BE2C (cell line): ENCODE data around the gene POLR2I.

Experiments used
- DNase-seq: peaks from one replicate; pipeline ENCODE4 v3.0.0-alpha.2; 2020
- H3K27me3 ChIP-seq: fragments of 250-450 bp; sonication (Bioruptor Pico); 2 replicates; pipeline ENCODE4 v1.5.1; 2020; ENCODE audit warnings: mild to moderate bottlenecking
- H3K36me3 ChIP-seq: fragments of 250-450 bp; sonication (Bioruptor Pico); 2 replicates; pipeline ENCODE4 v1.5.1; 2020; ENCODE audit warnings: mild to moderate bottlenecking
- H3K4me1 ChIP-seq: fragments of 250-450 bp; sonication (Bioruptor Pico); 2 replicates; pipeline ENCODE4 v1.5.1; 2020
- H3K4me3 ChIP-seq: 2 replicates; pipeline ENCODE4 v1.5.1; 2011; ENCODE audit warnings: low read depth, low read length
- H3K9me3 ChIP-seq: fragments of 250-450 bp; sonication (Bioruptor Pico); 2 replicates; pipeline ENCODE4 v1.5.1; 2020
- CTCF ChIP-seq: IDR thresholded peaks from 2 replicates; pipeline ENCODE4 v1.5.1; 2012; ENCODE audit warnings: mild to moderate bottlenecking, low read depth, low read length

The POLR2I gene

GRCh38 chr19:36097036-36097435, 17.6 kb downstream of the POLR2I start:
- no peak for DNase-seq
- no peaks in the 10 kb centered on the region for H3K9me3 ChIP-seq
- H3K27me3 ChIP-seq: no peaks in the 10 kb centered on the region
- H3K4me1 ChIP-seq: no peaks in the 10 kb centered on the region
- TF ChIP-seq CTCF: no peak
- peaks cover 61% of the 10 kb centered on the region for H3K36me3 ChIP-seq
- no peak overlapping the region for H3K4me3 ChIP-seq

GRCh38 chr19:36093687-36094086, 21.0 kb downstream of the POLR2I start:
- H3K27me3 ChIP-seq: no peaks in the 10 kb centered on the region
- H3K9me3 ChIP-seq: no peaks in the 10 kb centered on the region
- no peak for TF ChIP-seq CTCF
- peaks cover 62% of the 10 kb centered on the region for H3K36me3 ChIP-seq
- H3K4me3 ChIP-seq: no peak overlapping the region
- no peak for DNase-seq
- H3K4me1 ChIP-seq: no peaks in the 10 kb centered on the region

- Histone ChIP-seq H3K9me3 (no peaks in the 10 kb centered on the region), H3K36me3 (peaks cover 65% of the 10 kb centered on the region), H3K27me3 (no peaks in the 10 kb centered on the region), H3K4me1 (no peaks in the 10 kb centered on the region), H3K4me3 (no peak overlapping the region)
- DNase-seq: no peak
- TF ChIP-seq CTCF: no peak
These were observed 21.5 kb downstream of the POLR2I start for GRCh38 chr19:36093146-36093662.

- no peaks in the 10 kb centered on the region for H3K27me3 ChIP-seq
- peaks cover 68% of the 10 kb centered on the region for H3K36me3 ChIP-seq
- DNase-seq: no peak
- no peaks in the 10 kb centered on the region for H3K4me1 ChIP-seq
- no peak for TF ChIP-seq CTCF
- no peaks in the 10 kb centered on the region for H3K9me3 ChIP-seq
- no peak overlapping the region for H3K4me3 ChIP-seq
These were observed 22.1 kb downstream of the POLR2I start for GRCh38 chr19:36092566-36092965.

- H3K4me1 ChIP-seq: no peaks in the 10 kb centered on the region
- H3K9me3 ChIP-seq: no peaks in the 10 kb centered on the region
- H3K4me3 ChIP-seq: no peak overlapping the region
- H3K36me3 ChIP-seq: peaks cover 72% of the 10 kb centered on the region
- no peaks in the 10 kb centered on the region for H3K27me3 ChIP-seq
- no peak for DNase-seq
- no peak for TF ChIP-seq CTCF
These were observed 23.6 kb downstream of the POLR2I start for GRCh38 chr19:36090910-36091695.

- Histone ChIP-seq H3K36me3 (peaks cover 69% of the 10 kb centered on the region), H3K9me3 (no peaks in the 10 kb centered on the region), H3K4me3 (no peak overlapping the region), H3K4me1 (no peaks in the 10 kb centered on the region), H3K27me3 (no peaks in the 10 kb centered on the region)
- TF ChIP-seq CTCF: no peak
- DNase-seq: no peak
These were observed 24.8 kb downstream of the POLR2I start for GRCh38 chr19:36089847-36090246.
